Erythroblast (primary cell): ENCODE data around the gene ABHD14A.

Experiments used
- DNase-seq, 2 experiments: peaks; one replicate each; lab custom pipeline; 2025; lab: John Stamatoyannopoulos, UW
- GATA1 ChIP-seq: IDR thresholded peaks from 2 replicates; pipeline ENCODE4 v1.6.1; 2011; ENCODE audit warnings: low read depth, mild to moderate bottlenecking, control low read depth, low read length, moderate library complexity
- POLR2A ChIP-seq: IDR thresholded peaks from 2 replicates; pipeline ENCODE4 v1.6.1; 2011; ENCODE audit warnings: mild to moderate bottlenecking, low read length

The ABHD14A gene

GRCh38 chr3:51995346-51996163, 20.7 kb downstream of the ABHD14A start, which contains the start of gene RPL29:
Gene RPL29, minus strand, starts transcription at chr3:51995895. Its CDS starts 434 bp downstream, at chr3:51995461.
- peak; percentile 96 for DNase-seq
- TF ChIP-seq POLR2A, result peak; percentile 95
- TF ChIP-seq GATA1, result no peak

- TF ChIP-seq POLR2A, result no peak
- TF ChIP-seq GATA1, result no peak
- DNase-seq, result no peak
These were observed 22.3 kb downstream of the ABHD14A start for GRCh38 chr3:51997172-51997571.

- no peak for DNase-seq
- TF ChIP-seq POLR2A, result no peak
- TF ChIP-seq GATA1, result no peak
These were observed 23.2 kb downstream of the ABHD14A start for GRCh38 chr3:51997935-51998596.

- DNase-seq, result no peak
- no peak for TF ChIP-seq GATA1
- no peak for TF ChIP-seq POLR2A
These were observed 23.9 kb downstream of the ABHD14A start for GRCh38 chr3:51998774-51999173.

GRCh38 chr3:51999846-52000245, 25.0 kb downstream of the ABHD14A start:
- TF ChIP-seq POLR2A, result no peak
- peak; percentile 44 for TF ChIP-seq GATA1
- peak; percentile 89 to 97 for DNase-seq

- no peak for TF ChIP-seq POLR2A
- TF ChIP-seq GATA1, result no peak
- peak; percentile 76 to 87 for DNase-seq
These were observed 26.6 kb downstream of the ABHD14A start for GRCh38 chr3:52001443-52001974.

GRCh38 chr3:52002748-52003147, 27.9 kb downstream of the ABHD14A start:
- no peak for DNase-seq
- TF ChIP-seq GATA1 (no peak), POLR2A (no peak)

- TF ChIP-seq POLR2A, result no peak
- no peak for TF ChIP-seq GATA1
- DNase-seq, result peak; percentile 25 to 26
These were observed 29.4 kb downstream of the ABHD14A start for GRCh38 chr3:52004163-52004787.

GRCh38 chr3:52004906-52005395, 30.1 kb downstream of the ABHD14A start:
- TF ChIP-seq POLR2A (no peak), GATA1 (no peak)
- no peak for DNase-seq

- DNase-seq, result no peak
- TF ChIP-seq GATA1 (no peak), POLR2A (no peak)
These were observed 30.7 kb downstream of the ABHD14A start for GRCh38 chr3:52005571-52005986.

GRCh38 chr3:52006017-52006819, 31.4 kb downstream of the ABHD14A start:
- DNase-seq, result peak; percentile 19 to 31
- TF ChIP-seq GATA1, result no peak
- no peak for TF ChIP-seq POLR2A

GRCh38 chr3:52006820-52007133, 31.9 kb downstream of the ABHD14A start:
- no peak for TF ChIP-seq POLR2A
- no peak for TF ChIP-seq GATA1
- DNase-seq, result no peak

GRCh38 chr3:52007291-52007690, 32.4 kb downstream of the ABHD14A start:
- TF ChIP-seq GATA1 (no peak), POLR2A (no peak)

More at GRCh38 chr3:52007291-52007690, 32.4 kb downstream of the ABHD14A start:
- DNase-seq, result no peak
